GM12801 (cell line): ENCODE data around the gene STK10.

Experiments
- CTCF ChIP-seq: IDR thresholded peaks from one replicate; pipeline ENCODE4 v1.5.1; 2011; ENCODE audit warnings: control low read depth; ENCODE audit not compliant: insufficient read length; ENCODE audit errors: extremely low read depth

The STK10 gene

GRCh38 chr5:172169216-172169615, 18.8 kb downstream of the STK10 start:
- TF ChIP-seq CTCF: no peak

GRCh38 chr5:172168311-172168710, 19.7 kb downstream of the STK10 start:
- TF ChIP-seq CTCF: no peak

GRCh38 chr5:172167895-172168294, 20.1 kb downstream of the STK10 start:
- TF ChIP-seq CTCF: no peak

- TF ChIP-seq CTCF: no peak
Observed at GRCh38 chr5:172166030-172166826, 21.8 kb downstream of the STK10 start.

GRCh38 chr5:172165465-172165864, 22.6 kb downstream of the STK10 start:
- TF ChIP-seq CTCF: no peak

- TF ChIP-seq CTCF: no peak
Observed at GRCh38 chr5:172164769-172165212, 23.2 kb downstream of the STK10 start.

GRCh38 chr5:172163346-172163745, 24.7 kb downstream of the STK10 start:
- TF ChIP-seq CTCF: no peak
